CD4-positive, CD25-positive, alpha-beta regulatory T cell (primary cell): ENCODE measurements around the gene EPB41. TPM values are rescaled to one million over a fixed set of nuclear protein-coding genes. Genes with fewer than 3 reads are reported as not detected.
"Not testable (repeated sequence)": the region's sequence is repeated elsewhere in the genome, so short reads cannot be mapped to it uniquely, and the experiment has no call there.

Source experiments
- ATAC-seq, 2 donors: fragments of 150-1000 bp; cut with Tn5 transposase; one replicate each; pipeline ENCODE4 v1.10.0; 2021; ENCODE audit warnings: low read depth in 2 of 2, moderate number of reproducible peaks in 2 of 2, moderate library complexity in 1 of 2
- DNase-seq, 3 donors: peaks; one replicate each; pipeline versions ENCODE4 v3.0.0 to v3.0.0-alpha.2; 2012 to 2022; ENCODE audit warnings: mixed read lengths in 1 of 3
- H3K27ac ChIP-seq: one replicate; pipeline ENCODE4 v1.7.0; 2013; ENCODE audit warnings: mild to moderate bottlenecking, low read length; ENCODE audit not compliant: insufficient read depth, poor library complexity, severe bottlenecking
- H3K27me3 ChIP-seq: one replicate; pipeline ENCODE4 v1.7.0; 2013; ENCODE audit warnings: low read length; ENCODE audit not compliant: control insufficient read depth, insufficient read depth
- H3K36me3 ChIP-seq: one replicate; pipeline ENCODE4 v1.7.0; 2013; ENCODE audit warnings: mild to moderate bottlenecking, low read length, moderate library complexity; ENCODE audit not compliant: control insufficient read depth, insufficient read depth
- H3K4me1 ChIP-seq: 2 replicates; pipeline ENCODE4 v1.7.0; 2013; ENCODE audit warnings: mild to moderate bottlenecking, low read length; ENCODE audit not compliant: insufficient read depth, control insufficient read depth, poor library complexity, severe bottlenecking
- H3K4me3 ChIP-seq: one replicate; pipeline ENCODE4 v1.7.0; 2013; ENCODE audit warnings: low read depth, mild to moderate bottlenecking, low read length, moderate library complexity
- H3K9me3 ChIP-seq, 2 experiments: 1 replicate in 1 of 2; 2 replicates in 1 of 2; pipeline ENCODE4 v1.7.0; 2013; ENCODE audit warnings: low read length in 2 of 2, mild to moderate bottlenecking in 1 of 2, moderate library complexity in 1 of 2; ENCODE audit not compliant: control insufficient read depth in 2 of 2
- H3K27ac Mint-ChIP-seq, 3 donors: one replicate each; pipeline ENCODE4 v1.8.0; 2020 to 2022; ENCODE audit warnings: mild to moderate bottlenecking in 3 of 3, mixed read lengths in 3 of 3, moderate library complexity in 2 of 3
- H3K27me3 Mint-ChIP-seq: one replicate; pipeline ENCODE4 v1.8.0; 2022; ENCODE audit warnings: mild to moderate bottlenecking, mixed read lengths
- H3K36me3 Mint-ChIP-seq: one replicate; pipeline ENCODE4 v1.8.0; 2020; ENCODE audit warnings: mixed read lengths
- H3K4me1 Mint-ChIP-seq, 4 donors: one replicate each; pipeline ENCODE4 v1.8.0; 2020 to 2022; ENCODE audit warnings: mixed read lengths in 4 of 4, mild to moderate bottlenecking in 1 of 4
- H3K4me3 Mint-ChIP-seq, 4 donors: one replicate each; pipeline ENCODE4 v1.8.0; 2020 to 2022; ENCODE audit warnings: mild to moderate bottlenecking in 4 of 4, mixed read lengths in 4 of 4, moderate library complexity in 3 of 4
- H3K9me3 Mint-ChIP-seq, 7 donors: one replicate each; pipeline ENCODE4 v1.8.0; 2020 to 2022; ENCODE audit warnings: mixed read lengths in 7 of 7, mild to moderate bottlenecking in 3 of 7, moderate library complexity in 2 of 7
- polyA plus RNA-seq, 4 donors: library from polyadenylated mRNA; unstranded; fragments of 300-500 nt; fragmentation: Illumina TruSeq; gene quantifications; one replicate each; pipeline ENCODE4 v1.2.3, GENCODE V29; 2021
- total RNA-seq: library from RNA; stranded (reverse); gene quantifications from one replicate; pipeline ENCODE4 v1.2.3, GENCODE V29; 2022

The EPB41 gene
- total and polyA plus RNA-seq, 5 donors from 2014 or later: 118 to 309 (median 161) TPM

GRCh38 chr1:29105822-29106221, 191.5 kb downstream of the EPB41 start:
- Mint-ChIP-seq H3K27ac (no peak overlapping the region), H3K4me1 (peaks cover 0 to 2% (median 0%) of the 10 kb centered on the region in 4 donors), H3K9me3 (no peaks in the 10 kb centered on the region), H3K27me3 (no peaks in the 10 kb centered on the region), H3K4me3 (no peak overlapping the region), H3K36me3 (peaks cover 23% of the 10 kb centered on the region)
- no peak overlapping the region for H3K27ac ChIP-seq
- H3K9me3 ChIP-seq: no peaks in the 10 kb centered on the region
- H3K4me3 ChIP-seq: no peak overlapping the region
- H3K4me1 ChIP-seq: no peaks in the 10 kb centered on the region
- H3K36me3 ChIP-seq: peaks cover 63% of the 10 kb centered on the region
- ATAC-seq (no peak), DNase-seq (no peak)
- H3K27me3 ChIP-seq: no peaks in the 10 kb centered on the region

DNA sequence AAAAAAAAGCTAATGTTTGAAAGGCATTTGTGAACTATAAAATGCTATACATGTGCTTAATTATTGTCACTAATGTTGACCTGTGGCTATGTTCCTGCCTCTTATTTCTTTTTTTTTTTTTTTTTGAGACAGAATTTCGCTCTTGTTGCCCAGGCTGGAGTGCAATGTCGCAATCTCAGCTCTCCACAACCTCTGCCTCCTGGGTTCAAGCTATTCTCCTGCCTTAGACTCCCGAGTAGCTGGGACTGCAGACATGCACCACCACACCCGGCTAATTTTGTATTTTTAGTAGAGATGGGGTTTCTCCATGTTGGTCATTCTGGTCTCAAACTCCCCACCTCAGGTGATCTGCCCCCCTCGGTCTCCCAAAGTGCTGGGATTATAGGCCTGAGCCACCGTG, 193.7 kb downstream of the EPB41 start:
- ATAC-seq, H3K4me3 Mint-ChIP-seq, H3K27me3 Mint-ChIP-seq, H3K9me3 ChIP-seq, H3K27ac Mint-ChIP-seq, H3K9me3 Mint-ChIP-seq, H3K27ac ChIP-seq, H3K4me1 Mint-ChIP-seq, DNase-seq, H3K4me1 ChIP-seq, H3K4me3 ChIP-seq, H3K27me3 ChIP-seq: not testable (repeated sequence)
- H3K36me3 ChIP-seq: peaks cover 62% of the 10 kb centered on the region
- peaks cover 27% of the 10 kb centered on the region for H3K36me3 Mint-ChIP-seq

DNA sequence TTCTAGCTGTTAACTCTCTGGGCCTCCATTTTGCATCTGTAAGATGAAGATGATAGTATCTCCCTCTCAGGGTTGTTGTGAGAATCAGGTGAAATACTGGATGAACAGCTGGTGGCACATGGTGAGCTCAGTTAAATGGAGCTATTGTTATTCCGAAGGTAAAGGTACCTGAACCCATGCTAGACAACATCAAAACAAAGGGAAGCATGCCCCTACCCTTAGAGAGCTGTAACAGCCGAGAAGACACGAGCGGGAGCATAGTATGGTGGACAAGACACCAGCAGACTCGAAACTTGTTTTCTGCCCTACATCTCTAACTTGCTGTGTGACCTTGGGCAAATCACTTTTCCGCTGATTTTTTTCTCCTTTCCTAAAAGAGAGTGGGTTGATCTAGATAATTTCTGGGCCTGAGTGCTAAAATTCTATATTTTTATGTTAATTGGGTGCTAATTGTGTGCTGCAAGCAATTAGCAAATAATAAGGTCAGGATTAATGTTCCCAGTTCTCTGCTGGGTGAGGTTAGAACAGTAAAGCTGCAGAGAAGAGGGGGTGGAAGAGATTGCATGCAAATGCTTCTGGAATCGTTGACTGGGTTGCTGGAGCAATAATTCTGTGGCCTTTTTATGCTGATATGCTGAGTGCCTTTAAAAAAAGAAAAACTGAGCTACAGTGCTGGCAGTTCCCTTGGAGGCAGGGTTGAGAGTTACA, 198.5 kb downstream of the EPB41 start:
- ATAC-seq (no peak), DNase-seq (no peak)
- Mint-ChIP-seq H3K27ac (peak overlapping the region in 1 of 3 donors; percentile 74), H3K4me3 (no peak overlapping the region), H3K36me3 (peaks cover 40% of the 10 kb centered on the region), H3K9me3 (no peaks in the 10 kb centered on the region), H3K4me1 (peaks cover 0 to 12% (median 3%) of the 10 kb centered on the region in 4 donors), H3K27me3 (no peaks in the 10 kb centered on the region)
- peaks cover 82% of the 10 kb centered on the region for H3K36me3 ChIP-seq
- no peaks in the 10 kb centered on the region for H3K9me3 ChIP-seq
- H3K27me3 ChIP-seq: no peaks in the 10 kb centered on the region
- no peak overlapping the region for H3K27ac ChIP-seq
- no peak overlapping the region for H3K4me3 ChIP-seq
- no peaks in the 10 kb centered on the region for H3K4me1 ChIP-seq

GRCh38 chr1:29113413-29114117, 199.2 kb downstream of the EPB41 start:
- Histone ChIP-seq H3K9me3 (no peaks in the 10 kb centered on the region), H3K27ac (no peak overlapping the region), H3K36me3 (peaks cover 84% of the 10 kb centered on the region), H3K27me3 (no peaks in the 10 kb centered on the region), H3K4me3 (no peak overlapping the region), H3K4me1 (no peaks in the 10 kb centered on the region)
- Mint-ChIP-seq H3K27me3 (no peaks in the 10 kb centered on the region), H3K9me3 (no peaks in the 10 kb centered on the region), H3K4me3 (peak overlapping the region in 3 of 4 donors; percentile 14 to 33 (median 26)), H3K4me1 (peaks cover 0 to 12% (median 3%) of the 10 kb centered on the region in 4 donors), H3K27ac (no peak overlapping the region), H3K36me3 (peaks cover 43% of the 10 kb centered on the region)
- ATAC-seq: no peak
- DNase-seq: no peak

- H3K4me3 Mint-ChIP-seq: peak overlapping the region in 2 of 4 donors; percentile 11 to 44
- Histone ChIP-seq H3K4me3 (no peak overlapping the region), H3K4me1 (no peaks in the 10 kb centered on the region), H3K27me3 (no peaks in the 10 kb centered on the region), H3K36me3 (peaks cover 86% of the 10 kb centered on the region), H3K27ac (no peak overlapping the region), H3K9me3 (no peaks in the 10 kb centered on the region)
- H3K36me3 Mint-ChIP-seq: peaks cover 47% of the 10 kb centered on the region
- peaks cover 0 to 12% (median 4%) of the 10 kb centered on the region in 4 donors for H3K4me1 Mint-ChIP-seq
- peaks cover 6% of the 10 kb centered on the region for H3K27me3 Mint-ChIP-seq
- no peaks in the 10 kb centered on the region for H3K9me3 Mint-ChIP-seq
- no peak for DNase-seq
- H3K27ac Mint-ChIP-seq: no peak overlapping the region
- ATAC-seq: no peak
These were observed 200.3 kb downstream of the EPB41 start for GRCh38 chr1:29114654-29115053.

- Mint-ChIP-seq H3K4me3 (peak overlapping the region in 1 of 4 donors; percentile 22), H3K27ac (peak overlapping the region in 1 of 3 donors; percentile 48), H3K36me3 (peaks cover 39% of the 10 kb centered on the region), H3K9me3 (peaks cover 0 to 2% (median 0%) of the 10 kb centered on the region in 7 donors), H3K27me3 (peaks cover 15% of the 10 kb centered on the region), H3K4me1 (peaks cover 0 to 16% (median 4%) of the 10 kb centered on the region in 4 donors)
- H3K27ac ChIP-seq: no peak overlapping the region
- peaks cover 69% of the 10 kb centered on the region for H3K36me3 ChIP-seq
- no peak overlapping the region for H3K4me3 ChIP-seq
- H3K9me3 ChIP-seq: no peaks in the 10 kb centered on the region
- DNase-seq: no peak
- H3K4me1 ChIP-seq: peaks cover 7% of the 10 kb centered on the region
- H3K27me3 ChIP-seq: no peaks in the 10 kb centered on the region
- no peak for ATAC-seq
These were observed 203.0 kb downstream of the EPB41 start for GRCh38 chr1:29117381-29117780.

- peaks cover 49% of the 10 kb centered on the region for H3K36me3 ChIP-seq
- no peak for ATAC-seq
- Mint-ChIP-seq H3K9me3 (peaks cover 0 to 2% (median 0%) of the 10 kb centered on the region in 7 donors), H3K27ac (peak overlapping the region in 1 of 3 donors; percentile 35), H3K27me3 (peaks cover 29% of the 10 kb centered on the region), H3K4me1 (peaks cover 0 to 12% (median 6%) of the 10 kb centered on the region in 4 donors), H3K4me3 (peak overlapping the region in 2 of 4 donors; percentile 8 to 57), H3K36me3 (peaks cover 25% of the 10 kb centered on the region)
- no peaks in the 10 kb centered on the region for H3K9me3 ChIP-seq
- H3K4me1 ChIP-seq: peaks cover 25% of the 10 kb centered on the region
- H3K27ac ChIP-seq: no peak overlapping the region
- no peaks in the 10 kb centered on the region for H3K27me3 ChIP-seq
- DNase-seq: no peak
- no peak overlapping the region for H3K4me3 ChIP-seq
These were observed 205.0 kb downstream of the EPB41 start for GRCh38 chr1:29119121-29119929.
